NCI-H510A treated with DMSO at 0.1 percent for 48 hours (cell line): ENCODE measurements around the gene NIT2.
A peak's percentile ranks its signal among the peaks of the same experiment; 100 is the strongest.
"Not testable (repeated sequence)": the region's sequence is repeated elsewhere in the genome, so short reads cannot be mapped to it uniquely, and the experiment has no call there.

ENCODE experiments used
- DNase-seq: peaks from one replicate; lab custom pipeline; 2025; lab: John Stamatoyannopoulos, UW

NIT2 gene

GRCh38 chr3:100334488-100335351, at the start of gene NIT2:
Gene NIT2 (plus strand): TSS chr3:100334757. CDS start chr3:100334792, 35 bp downstream.
- peak; percentile 56 for DNase-seq

- no peak for DNase-seq
Observed at GRCh38 chr3:100288288-100288894, 46.2 kb upstream of the NIT2 start.

- no peak for DNase-seq
Observed at GRCh38 chr3:100289339-100289738, 45.2 kb upstream of the NIT2 start.

- DNase-seq, result no peak
Observed at GRCh38 chr3:100295089-100295488, 39.5 kb upstream of the NIT2 start.

- DNase-seq, result no peak
Observed at GRCh38 chr3:100297784-100298183, 36.8 kb upstream of the NIT2 start.

GRCh38 chr3:100299016-100299415, 35.5 kb upstream of the NIT2 start:
- DNase-seq, result no peak

- DNase-seq, result no peak
Observed at GRCh38 chr3:100306695-100307094, 27.9 kb upstream of the NIT2 start.

GRCh38 chr3:100310355-100310965, 24.1 kb upstream of the NIT2 start:
- no peak for DNase-seq

GRCh38 chr3:100311011-100311410, 23.5 kb upstream of the NIT2 start:
- DNase-seq, result no peak

GRCh38 chr3:100316641-100317069, 17.9 kb upstream of the NIT2 start:
- DNase-seq, result peak; percentile 6

- DNase-seq, result no peak
Observed at GRCh38 chr3:100317912-100318311, 16.6 kb upstream of the NIT2 start.

- no peak for DNase-seq
Observed at GRCh38 chr3:100319951-100320350, 14.6 kb upstream of the NIT2 start.

GRCh38 chr3:100324044-100324443, 10.5 kb upstream of the NIT2 start:
- DNase-seq, result no peak

GRCh38 chr3:100325827-100326226, 8.7 kb upstream of the NIT2 start:
- no peak for DNase-seq

- not testable (repeated sequence) for DNase-seq
Observed at GRCh38 chr3:100327377-100327776, 7.2 kb upstream of the NIT2 start.

GRCh38 chr3:100329800-100330489, 4.6 kb upstream of the NIT2 start:
- DNase-seq, result peak; percentile 32

GRCh38 chr3:100330651-100331050, 3.9 kb upstream of the NIT2 start:
- DNase-seq, result no peak

GRCh38 chr3:100331660-100332059, 2.9 kb upstream of the NIT2 start:
- no peak for DNase-seq

- DNase-seq, result no peak
Observed at GRCh38 chr3:100333051-100333450, 1.5 kb upstream of the NIT2 start.

- no peak for DNase-seq
Observed at GRCh38 chr3:100333970-100334487, 528 bp upstream of the NIT2 start.

GRCh38 chr3:100335434-100335833, 877 bp downstream of the NIT2 start:
- peak; percentile 23 for DNase-seq

GRCh38 chr3:100336229-100336628, 1.7 kb downstream of the NIT2 start:
- DNase-seq, result not testable (repeated sequence)
